Esophagus squamous epithelium (tissue), 4 donors: Measurements from ENCODE around the gene RPN2.

ENCODE experiments used
- POLR2A ChIP-seq, 4 donors: fragments of 450-650 bp; IDR thresholded peaks; one replicate each; pipeline ENCODE4 v1.6.1; 2017; ENCODE audit warnings: antibody characterized with exemption in 4 of 4, mild to moderate bottlenecking in 4 of 4, moderate library complexity in 3 of 4
- TF ChIP-seq, protein P1 (sequence below), 6 experiments: fragments of 450-650 bp in 4 of 6; fragments of 200-600 bp in 2 of 6; sonication (generic) in 2 of 6; IDR thresholded peaks; one replicate each; pipeline ENCODE4 v1.5.1; 2016 to 2019; ENCODE audit warnings: antibody characterized with exemption in 6 of 6, mild to moderate bottlenecking in 4 of 6, moderate library complexity in 4 of 6

DNA sequence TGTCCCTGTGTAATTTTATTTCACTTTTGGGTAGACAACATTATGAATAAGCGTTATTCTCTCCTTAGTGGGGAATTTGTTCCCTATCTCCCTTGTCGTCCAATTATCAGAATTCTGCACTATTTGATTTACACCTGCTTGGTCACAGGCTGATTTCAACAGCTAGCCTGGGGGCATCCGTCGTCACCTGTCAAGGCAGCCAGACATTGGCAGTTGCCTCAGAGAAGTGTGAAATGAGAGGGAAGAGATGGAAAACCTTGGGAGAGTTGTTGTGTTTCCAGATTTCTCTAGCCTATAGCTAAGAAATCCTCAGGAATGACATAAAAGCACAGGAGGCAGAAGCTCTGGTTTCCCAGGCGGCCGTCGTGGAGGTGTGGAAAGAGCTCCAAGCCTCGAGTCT lies 83.4 kb downstream of the RPN2 start:
- TF ChIP-seq, protein P1, sequence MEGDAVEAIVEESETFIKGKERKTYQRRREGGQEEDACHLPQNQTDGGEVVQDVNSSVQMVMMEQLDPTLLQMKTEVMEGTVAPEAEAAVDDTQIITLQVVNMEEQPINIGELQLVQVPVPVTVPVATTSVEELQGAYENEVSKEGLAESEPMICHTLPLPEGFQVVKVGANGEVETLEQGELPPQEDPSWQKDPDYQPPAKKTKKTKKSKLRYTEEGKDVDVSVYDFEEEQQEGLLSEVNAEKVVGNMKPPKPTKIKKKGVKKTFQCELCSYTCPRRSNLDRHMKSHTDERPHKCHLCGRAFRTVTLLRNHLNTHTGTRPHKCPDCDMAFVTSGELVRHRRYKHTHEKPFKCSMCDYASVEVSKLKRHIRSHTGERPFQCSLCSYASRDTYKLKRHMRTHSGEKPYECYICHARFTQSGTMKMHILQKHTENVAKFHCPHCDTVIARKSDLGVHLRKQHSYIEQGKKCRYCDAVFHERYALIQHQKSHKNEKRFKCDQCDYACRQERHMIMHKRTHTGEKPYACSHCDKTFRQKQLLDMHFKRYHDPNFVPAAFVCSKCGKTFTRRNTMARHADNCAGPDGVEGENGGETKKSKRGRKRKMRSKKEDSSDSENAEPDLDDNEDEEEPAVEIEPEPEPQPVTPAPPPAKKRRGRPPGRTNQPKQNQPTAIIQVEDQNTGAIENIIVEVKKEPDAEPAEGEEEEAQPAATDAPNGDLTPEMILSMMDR (IDR thresholded peaks at IDR 0.05), result no peak
- no peak for TF ChIP-seq POLR2A (IDR thresholded peaks at IDR 0.05)
